Measurements from ENCODE around the gene TRIM46. TPM values are rescaled to one million over a fixed set of nuclear protein-coding genes. Genes with fewer than 3 reads are reported as not detected.
"Not testable (repeated sequence)": the region's sequence is repeated elsewhere in the genome, so short reads cannot be mapped to it uniquely, and the experiment has no call there.

Gene TRIM46
- total RNA-seq, 3 donors from 2014 or later: 0.26 to 0.76 (median 0.39) TPM

DNA sequence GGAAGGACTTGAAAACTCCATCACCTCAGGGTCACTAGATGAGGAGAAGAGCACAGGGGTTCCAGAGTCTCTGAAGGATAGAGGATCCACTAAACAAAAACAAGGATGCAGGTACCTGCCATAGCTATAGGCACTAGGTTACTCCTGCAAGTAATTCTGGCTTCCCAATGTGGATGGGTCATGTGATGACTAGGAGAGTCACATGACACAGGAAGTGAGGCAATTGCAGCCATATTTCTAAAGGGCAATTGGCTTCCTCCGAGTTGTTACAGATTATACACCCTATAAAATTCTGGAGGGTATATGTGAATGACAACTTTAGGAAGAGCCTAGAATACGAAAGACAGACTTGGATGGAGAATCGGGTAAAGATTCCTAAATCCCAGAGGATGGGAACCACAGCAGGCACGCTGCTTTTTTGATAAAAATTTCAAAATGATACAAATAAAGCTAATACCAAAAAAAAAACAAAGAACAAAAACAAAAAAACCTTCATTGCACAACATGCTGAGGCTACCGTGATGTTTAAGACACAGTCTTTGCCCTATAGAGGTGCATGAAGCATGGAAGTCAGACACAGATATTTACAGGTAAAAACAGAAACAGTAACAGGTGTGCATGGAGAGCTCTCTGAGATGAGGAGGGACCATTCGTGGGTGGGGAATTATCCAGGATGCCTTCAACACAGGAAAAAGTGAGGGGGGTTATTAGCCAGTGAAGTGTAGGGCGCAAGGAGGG is 45.4 kb downstream of the TRIM46 start:
- ATAC-seq: peak; percentile 40
- peak in 1 of 3 donors; percentile 76 for DNase-seq
- intact Hi-C loops (cut with DNase I, micrococcal nuclease): no loop called here
- TF ChIP-seq, protein P1, sequence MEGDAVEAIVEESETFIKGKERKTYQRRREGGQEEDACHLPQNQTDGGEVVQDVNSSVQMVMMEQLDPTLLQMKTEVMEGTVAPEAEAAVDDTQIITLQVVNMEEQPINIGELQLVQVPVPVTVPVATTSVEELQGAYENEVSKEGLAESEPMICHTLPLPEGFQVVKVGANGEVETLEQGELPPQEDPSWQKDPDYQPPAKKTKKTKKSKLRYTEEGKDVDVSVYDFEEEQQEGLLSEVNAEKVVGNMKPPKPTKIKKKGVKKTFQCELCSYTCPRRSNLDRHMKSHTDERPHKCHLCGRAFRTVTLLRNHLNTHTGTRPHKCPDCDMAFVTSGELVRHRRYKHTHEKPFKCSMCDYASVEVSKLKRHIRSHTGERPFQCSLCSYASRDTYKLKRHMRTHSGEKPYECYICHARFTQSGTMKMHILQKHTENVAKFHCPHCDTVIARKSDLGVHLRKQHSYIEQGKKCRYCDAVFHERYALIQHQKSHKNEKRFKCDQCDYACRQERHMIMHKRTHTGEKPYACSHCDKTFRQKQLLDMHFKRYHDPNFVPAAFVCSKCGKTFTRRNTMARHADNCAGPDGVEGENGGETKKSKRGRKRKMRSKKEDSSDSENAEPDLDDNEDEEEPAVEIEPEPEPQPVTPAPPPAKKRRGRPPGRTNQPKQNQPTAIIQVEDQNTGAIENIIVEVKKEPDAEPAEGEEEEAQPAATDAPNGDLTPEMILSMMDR (IDR thresholded peaks at IDR 0.05): no peak
- H3K9me3 ChIP-seq: no peaks in the 10 kb centered on the region
- H3K36me3 ChIP-seq (ENCODE audit: low read depth): no peaks in the 10 kb centered on the region
- H3K4me3 ChIP-seq: no peak overlapping the region
- peaks cover 17% of the 10 kb centered on the region for H3K4me1 ChIP-seq (ENCODE audit: low read depth)

DNA sequence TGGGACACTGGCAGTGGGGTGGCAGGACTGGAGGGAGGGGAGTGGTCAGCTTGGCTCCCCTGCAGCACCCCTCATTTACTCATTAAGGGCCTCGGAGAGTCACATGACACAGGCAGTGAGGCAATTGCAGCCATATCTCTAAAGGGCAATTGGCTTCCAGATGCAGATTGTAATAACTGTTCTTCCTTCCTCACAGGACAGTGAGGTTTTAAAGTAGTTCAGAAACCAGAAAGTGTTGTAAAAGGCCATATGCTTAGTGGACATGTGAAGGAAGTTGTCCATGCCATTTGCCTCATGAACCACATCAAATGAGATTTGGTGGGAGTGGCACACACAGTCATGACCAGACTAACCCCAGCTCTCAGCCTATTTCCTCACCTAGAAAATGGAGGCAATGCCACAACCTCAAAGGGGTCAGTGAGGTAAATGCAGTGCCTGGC is 46.0 kb downstream of the TRIM46 start:
- peak in 1 of 3 donors; percentile 61 for DNase-seq
- intact Hi-C loops (cut with DNase I, micrococcal nuclease): loop anchor here in 1 of 2 donors (10.0 kb wide), 1 partner anchor 45 kb away; the partner anchor contains the start of genes KRTCAP2 and TRIM46
- no peaks in the 10 kb centered on the region for H3K9me3 ChIP-seq
- peak; percentile 73 for ATAC-seq
- no peak overlapping the region for H3K4me3 ChIP-seq
- TF ChIP-seq, protein P1 (IDR thresholded peaks at IDR 0.05): no peak
- peaks cover 17% of the 10 kb centered on the region for H3K4me1 ChIP-seq (ENCODE audit: low read depth)
- H3K36me3 ChIP-seq (ENCODE audit: low read depth): no peaks in the 10 kb centered on the region

DNA sequence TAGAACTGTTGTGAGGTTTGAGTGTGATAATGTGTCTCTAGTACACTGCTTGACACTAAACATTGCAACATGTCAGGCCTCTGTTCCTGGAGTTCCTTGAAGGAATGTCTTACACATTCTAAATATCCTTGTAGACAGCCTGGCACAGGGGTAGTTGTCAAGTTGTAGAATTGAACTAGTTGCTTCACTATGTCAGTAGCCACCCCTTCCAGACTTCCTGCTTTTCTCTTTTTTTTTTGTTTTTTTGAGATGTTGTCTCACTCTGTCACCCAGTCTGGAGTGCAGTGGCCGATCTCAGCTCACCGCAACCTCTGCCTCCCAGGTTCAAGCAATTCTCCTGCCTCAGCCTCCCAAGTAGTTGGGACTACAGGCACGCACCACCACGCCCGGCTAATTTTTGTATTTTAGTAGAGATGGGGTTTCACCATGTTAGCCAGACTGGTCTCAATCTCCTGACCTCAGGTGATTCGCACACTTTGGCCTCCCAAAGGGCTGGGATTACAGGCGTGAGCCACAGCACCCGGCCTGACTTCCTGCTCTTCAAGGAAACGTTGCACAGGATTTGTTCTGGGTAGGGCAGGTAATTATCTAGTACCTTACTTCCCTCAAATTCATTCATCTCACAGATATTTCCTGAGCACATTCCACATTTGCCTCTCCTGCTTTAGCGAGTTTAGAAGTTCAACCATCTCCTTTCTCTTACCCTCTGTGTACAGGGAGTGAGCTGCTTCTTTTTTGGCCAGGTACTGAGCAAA is 46.7 kb downstream of the TRIM46 start:
- not testable (repeated sequence) for H3K36me3 ChIP-seq (ENCODE audit: low read depth); H3K9me3 ChIP-seq; H3K4me3 ChIP-seq
- DNase-seq (peak; percentile 64 to 78 (median 73)), ATAC-seq (peak; percentile 88)
- peaks cover 17% of the 10 kb centered on the region for H3K4me1 ChIP-seq (ENCODE audit: low read depth)
- intact Hi-C loops (cut with DNase I, micrococcal nuclease): loop anchor here in 1 of 2 donors (10.0 kb wide), 1 partner anchor 46 kb away; the partner anchor contains the start of genes KRTCAP2 and TRIM46

DNA sequence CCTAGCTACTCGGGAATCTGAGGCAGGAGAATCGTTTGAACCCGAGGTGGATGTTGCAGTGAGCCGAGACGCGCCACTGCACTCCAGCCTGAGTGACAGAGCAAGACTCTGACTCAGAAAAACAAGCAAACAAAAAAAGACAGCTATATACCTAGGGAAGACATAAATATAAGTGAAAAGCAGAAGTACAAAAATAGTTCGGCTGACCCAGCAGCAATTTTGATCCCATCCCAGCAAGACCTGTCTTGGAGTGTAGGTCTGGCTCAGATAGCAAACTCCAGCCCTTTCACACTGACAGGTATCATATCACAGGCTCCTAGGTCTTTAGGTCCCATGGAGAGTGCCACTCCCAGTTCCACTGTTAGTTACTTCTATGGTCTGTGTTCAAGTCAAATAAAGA is 49.4 kb downstream of the TRIM46 start:
- intact Hi-C loops (cut with DNase I, micrococcal nuclease): loop anchor here in 1 of 2 donors (10.0 kb wide), 1 partner anchor 48 kb away; the partner anchor contains the start of genes KRTCAP2 and TRIM46
- DNase-seq (no peak), ATAC-seq (no peak)
- TF ChIP-seq, protein P1 (IDR thresholded peaks at IDR 0.05): no peak
- peaks cover 6% of the 10 kb centered on the region for H3K36me3 ChIP-seq (ENCODE audit: low read depth)
- peaks cover 32% of the 10 kb centered on the region for H3K4me1 ChIP-seq (ENCODE audit: low read depth)
- no peak overlapping the region for H3K4me3 ChIP-seq
- no peaks in the 10 kb centered on the region for H3K9me3 ChIP-seq

DNA sequence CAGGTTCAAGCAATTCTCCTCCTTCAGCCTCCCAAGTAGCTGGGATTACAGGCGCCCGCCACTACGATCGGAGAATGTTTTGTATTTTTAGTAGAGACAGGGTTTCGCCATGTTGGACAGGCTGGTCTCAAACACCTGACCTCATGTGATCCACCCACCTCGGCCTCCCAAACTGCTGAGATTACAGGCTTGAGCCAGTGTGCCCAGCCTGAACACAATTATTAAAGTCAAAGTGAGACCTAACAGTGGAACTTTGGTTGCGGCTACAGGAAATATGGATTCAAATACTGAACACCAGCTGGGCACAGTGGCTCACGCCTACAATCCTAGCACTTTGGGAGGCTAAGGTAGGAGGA is 51.7 kb downstream of the TRIM46 start:
- intact Hi-C loops (cut with DNase I, micrococcal nuclease): loop anchor here in 1 of 2 donors (10.0 kb wide), 1 partner anchor 51 kb away; the partner anchor contains the start of genes KRTCAP2 and TRIM46
- ATAC-seq, DNase-seq: not testable (repeated sequence)

DNA sequence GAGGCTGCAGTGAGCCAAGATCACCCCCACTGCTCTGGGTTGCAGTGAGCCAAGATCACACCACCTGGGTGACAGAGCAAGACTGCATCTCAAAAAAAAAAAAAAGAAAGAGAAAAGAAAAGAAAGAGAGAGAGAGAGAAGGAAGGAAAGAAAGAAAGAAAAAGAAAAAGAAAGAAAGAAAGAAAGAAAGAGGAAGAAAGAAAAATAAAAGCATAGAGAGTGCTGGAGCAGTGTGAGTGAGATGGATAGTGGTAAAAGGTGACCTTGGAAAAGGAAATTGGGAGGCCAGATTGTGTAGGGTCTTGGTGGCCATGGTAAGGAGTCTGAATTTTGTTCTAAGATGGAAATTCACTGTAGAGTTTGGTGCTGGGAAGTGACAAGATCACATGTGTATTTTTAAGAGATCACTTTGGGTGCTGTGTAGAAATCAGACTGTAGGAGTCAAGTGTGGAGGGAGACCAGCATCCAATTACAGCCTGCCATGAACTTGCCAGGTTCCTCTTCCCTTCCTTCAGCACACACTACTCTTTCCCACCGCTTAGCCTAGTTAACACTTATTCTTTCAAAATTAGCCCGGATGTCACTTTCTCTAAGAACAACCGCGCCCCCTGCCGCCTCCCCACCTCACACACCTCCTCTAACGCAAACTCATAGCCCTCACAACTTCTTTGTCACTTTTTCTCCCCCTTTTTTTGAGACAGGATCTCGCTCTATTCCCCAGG is 52.7 kb downstream of the TRIM46 start:
- Histone ChIP-seq H3K4me3 (no peak overlapping the region), H3K36me3 (ENCODE audit: low read depth) (peaks cover 6% of the 10 kb centered on the region), H3K9me3 (no peaks in the 10 kb centered on the region), H3K4me1 (ENCODE audit: low read depth) (peaks cover 17% of the 10 kb centered on the region)
- DNase-seq: peak; percentile 87 to 91 (median 89)
- TF ChIP-seq, protein P1 (IDR thresholded peaks at IDR 0.05): peak; percentile 34
- intact Hi-C loops (cut with DNase I, micrococcal nuclease): loop anchor here in 1 of 2 donors (10.0 kb wide), 1 partner anchor 52 kb away; the partner anchor contains the start of genes KRTCAP2 and TRIM46
- peak; percentile 64 for ATAC-seq

More for the DNA sequence above, 51.7 kb downstream of the TRIM46 start:
- H3K36me3 ChIP-seq (ENCODE audit: low read depth); H3K4me3 ChIP-seq; H3K9me3 ChIP-seq: not testable (repeated sequence)
- H3K4me1 ChIP-seq (ENCODE audit: low read depth): peaks cover 21% of the 10 kb centered on the region
